Gastroesophageal sphincter (tissue), 4 donors: Measurements from ENCODE around the gene MEGF11. TPM values are rescaled to one million over a fixed set of nuclear protein-coding genes. Genes with fewer than 3 reads are reported as not detected.

Source experiments
- ATAC-seq: fragments of 150-250 bp; one replicate; pipeline ENCODE4 v1.9.1; 2016; ENCODE audit warnings: mild to moderate bottlenecking, moderate library complexity
- H3K27ac ChIP-seq, 4 donors: fragments of 200-600 bp; sonication (generic) in 3 of 4; 1 replicate in 3 of 4; 2 replicates in 1 of 4; pipeline ENCODE4 v1.5.1; 2016 to 2019
- H3K27me3 ChIP-seq: fragments of 200-600 bp; sonication (generic); one replicate; pipeline ENCODE4 v1.5.1; 2019
- H3K36me3 ChIP-seq, 2 donors: fragments of 200-600 bp; sonication (generic); one replicate each; pipeline ENCODE4 v1.5.1; 2019; ENCODE audit warnings: control low read depth in 1 of 2
- H3K4me1 ChIP-seq, 3 donors: fragments of 200-600 bp; sonication (generic); 1 replicate in 2 of 3; 2 replicates in 1 of 3; pipeline ENCODE4 v1.5.1; 2016 to 2019; ENCODE audit warnings: control low read depth in 2 of 3
- H3K4me3 ChIP-seq, 2 donors: fragments of 200-600 bp; sonication (generic); one replicate each; pipeline ENCODE4 v1.5.1; 2019; ENCODE audit warnings: mild to moderate bottlenecking in 1 of 2, moderate library complexity in 1 of 2
- H3K9me3 ChIP-seq, 3 donors: fragments of 200-600 bp; sonication (generic); one replicate each; pipeline ENCODE4 v1.5.1; 2017 to 2019; ENCODE audit warnings: control low read depth in 2 of 3
- CTCF ChIP-seq, 4 experiments: fragments of 200-600 bp in 2 of 4; fragments of 450-650 bp in 2 of 4; sonication (generic) in 1 of 4; IDR thresholded peaks; one replicate each; pipeline ENCODE4 v1.5.1; 2017 to 2019; ENCODE audit warnings: antibody characterized with exemption in 4 of 4, mild to moderate bottlenecking in 2 of 4, moderate library complexity in 2 of 4
- EP300 ChIP-seq: sonication (generic); formaldehyde crosslinking; IDR thresholded peaks from one replicate; pipeline ENCODE4 v1.6.1; 2017; ENCODE audit warnings: antibody characterized with exemption, mild to moderate bottlenecking
- POLR2A ChIP-seq, 2 donors: fragments of 450-650 bp; IDR thresholded peaks; one replicate each; pipeline ENCODE4 v1.6.1; 2017; ENCODE audit warnings: antibody characterized with exemption in 2 of 2, mild to moderate bottlenecking in 2 of 2, moderate library complexity in 1 of 2
- POLR2AphosphoS5 ChIP-seq: sonication (generic); formaldehyde crosslinking; IDR thresholded peaks from one replicate; pipeline ENCODE4 v1.6.1; 2017; ENCODE audit warnings: antibody characterized with exemption
- WGBS, 2 donors: methylation state at CpG; one replicate each; pipeline ENCODE4 v1.1.5; 2018; ENCODE audit warnings: low coverage in 1 of 2; 5-methylcytosine and 5-hydroxymethylcytosine counted together
- total RNA-seq, 4 donors: library from RNA; depleted of rRNA; stranded (reverse); fragments of >200 nt; gene quantifications; one replicate each; pipeline ENCODE4 v1.1.0, GENCODE V29; 2016

Gene MEGF11
- total RNA-seq, 4 donors from 2014 or later, result 0.08 TPM; not detected in 3

- TF ChIP-seq EP300 (no peak), POLR2A (IDR thresholded peaks at IDR 0.05) (no peak), POLR2AphosphoS5 (no peak), CTCF (IDR thresholded peaks at IDR 0.05) (no peak)
- 50% methylated on average over 2 of the region's 4 CpGs; no CpG with 5 or more reads in 1 of the 2 donors for WGBS, 2 donors
Measured at GRCh38 chr15:66214246-66214645, 39.3 kb downstream of the MEGF11 start.

GRCh38 chr15:66212563-66212921, 41.0 kb downstream of the MEGF11 start:
- no peaks in the 10 kb centered on the region for H3K9me3 ChIP-seq
- H3K27ac ChIP-seq, result no peak overlapping the region
- H3K4me3 ChIP-seq, result no peak overlapping the region
- no peaks in the 10 kb centered on the region for H3K36me3 ChIP-seq
- H3K27me3 ChIP-seq, result no peaks in the 10 kb centered on the region
- no peaks in the 10 kb centered on the region for H3K4me1 ChIP-seq
- 70% methylated on average over 5 of the region's 5 CpGs; no CpG with 5 or more reads in 1 of the 2 donors for WGBS, 2 donors
- no peak for TF ChIP-seq CTCF (IDR thresholded peaks at IDR 0.05)
- no peak for TF ChIP-seq POLR2AphosphoS5
- TF ChIP-seq POLR2A (IDR thresholded peaks at IDR 0.05), result no peak
- no peak for TF ChIP-seq EP300
- no peak for ATAC-seq

More at GRCh38 chr15:66214246-66214645, 39.3 kb downstream of the MEGF11 start:
- H3K4me3 ChIP-seq, result no peak overlapping the region
- H3K36me3 ChIP-seq, result no peaks in the 10 kb centered on the region
- no peaks in the 10 kb centered on the region for H3K4me1 ChIP-seq
- peaks cover 3% of the 10 kb centered on the region for H3K27me3 ChIP-seq
- ATAC-seq, result no peak
- no peaks in the 10 kb centered on the region for H3K9me3 ChIP-seq
- no peak overlapping the region for H3K27ac ChIP-seq

GRCh38 chr15:66211670-66212562, 41.6 kb downstream of the MEGF11 start:
- ATAC-seq, result no peak

GRCh38 chr15:66210684-66211083, 42.9 kb downstream of the MEGF11 start:
- Histone ChIP-seq H3K27ac (no peak overlapping the region), H3K36me3 (no peaks in the 10 kb centered on the region), H3K4me1 (no peaks in the 10 kb centered on the region), H3K4me3 (no peak overlapping the region), H3K9me3 (peaks cover 0 to 16% (median 2%) of the 10 kb centered on the region in 3 donors), H3K27me3 (no peaks in the 10 kb centered on the region)
- no peak for ATAC-seq
- TF ChIP-seq CTCF (IDR thresholded peaks at IDR 0.05) (no peak), EP300 (no peak), POLR2AphosphoS5 (no peak), POLR2A (IDR thresholded peaks at IDR 0.05) (no peak)
- WGBS, 2 donors, result 88 to 98% methylated on average over 1 to 4 of the region's 4 CpGs

More at GRCh38 chr15:66211670-66212562, 41.6 kb downstream of the MEGF11 start:
- H3K9me3 ChIP-seq, result peaks cover 0 to 6% (median 0%) of the 10 kb centered on the region in 3 donors
- no peak overlapping the region for H3K27ac ChIP-seq
- WGBS, 2 donors, result 60 to 84% methylated on average over 2 to 3 of the region's 11 CpGs
- H3K4me3 ChIP-seq, result no peak overlapping the region
- no peak for TF ChIP-seq POLR2A (IDR thresholded peaks at IDR 0.05)
- H3K36me3 ChIP-seq, result no peaks in the 10 kb centered on the region
- no peaks in the 10 kb centered on the region for H3K4me1 ChIP-seq
- no peaks in the 10 kb centered on the region for H3K27me3 ChIP-seq

GRCh38 chr15:66198757-66199156, 54.8 kb downstream of the MEGF11 start:
- TF ChIP-seq POLR2AphosphoS5, result no peak
- no peak for TF ChIP-seq CTCF (IDR thresholded peaks at IDR 0.05)
- no peak for TF ChIP-seq POLR2A (IDR thresholded peaks at IDR 0.05)
- no peak for TF ChIP-seq EP300
- H3K27ac ChIP-seq, result no peak overlapping the region
- H3K27me3 ChIP-seq, result peaks cover 20% of the 10 kb centered on the region
- 94% methylated on average over 2 of the region's 2 CpGs for WGBS, 2 donors
- H3K9me3 ChIP-seq, result no peaks in the 10 kb centered on the region
- ATAC-seq, result no peak
- H3K36me3 ChIP-seq, result no peaks in the 10 kb centered on the region
- no peaks in the 10 kb centered on the region for H3K4me1 ChIP-seq
- no peak overlapping the region for H3K4me3 ChIP-seq
